IPS DF 6.9 (cell line): ENCODE measurements around the gene CYTIP.

ENCODE experiments used
- DNase-seq: peaks from one replicate; pipeline ENCODE4 v3.0.0-alpha.2; 2013; ENCODE audit warnings: low read depth, low spot score
- H3K27ac ChIP-seq: one replicate; pipeline ENCODE4 v1.5.1; 2013; ENCODE audit warnings: low read length, control low read depth
- H3K27me3 ChIP-seq: 2 replicates; pipeline ENCODE4 v1.6.1; 2013; ENCODE audit warnings: mild to moderate bottlenecking, low read length; ENCODE audit not compliant: control insufficient read depth, insufficient read depth
- H3K36me3 ChIP-seq: 2 replicates; pipeline ENCODE4 v1.6.1; 2013; ENCODE audit warnings: low read length; ENCODE audit not compliant: control insufficient read depth, insufficient read depth
- H3K4me1 ChIP-seq: 2 replicates; pipeline ENCODE4 v1.6.1; 2013; ENCODE audit warnings: low read length; ENCODE audit not compliant: control insufficient read depth, insufficient read depth
- H3K4me3 ChIP-seq: 2 replicates; pipeline ENCODE4 v1.5.1; 2013; ENCODE audit warnings: mild to moderate bottlenecking, low read length
- H3K9me3 ChIP-seq: 2 replicates; pipeline ENCODE4 v1.6.1; 2013; ENCODE audit warnings: low read length, inconsistent platforms; ENCODE audit not compliant: control insufficient read depth, insufficient read depth
- WGBS: extraction: QIAGEN DNeasy Blood & Tissue Kit; methylation state at CpG from one replicate; pipeline ENCODE4 v1.1.7; 2013; ENCODE audit warnings: mixed read lengths, missing lambda C conversion rate; ENCODE audit not compliant: insufficient read length, insufficient coverage; 5-methylcytosine and 5-hydroxymethylcytosine counted together

The CYTIP gene

DNA sequence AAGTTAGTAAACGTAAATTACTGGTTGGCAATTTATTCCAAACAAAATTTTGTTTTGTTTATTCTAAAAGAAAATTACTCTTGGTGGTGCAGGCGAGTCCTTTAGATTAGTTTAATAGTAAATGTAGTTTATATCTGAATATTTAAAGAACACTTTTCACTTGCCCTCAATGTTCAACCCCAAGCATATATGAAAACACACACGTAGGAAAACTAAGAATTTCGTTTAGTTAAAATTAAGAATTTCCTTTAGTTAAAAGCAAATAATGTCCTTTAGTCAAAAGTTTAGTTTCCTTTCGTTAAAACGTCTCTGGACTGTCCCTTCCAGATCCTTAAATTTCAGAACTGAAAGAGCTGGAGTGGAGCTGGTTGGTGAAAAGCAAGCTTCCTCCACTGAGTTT, 19.1 kb upstream of the CYTIP start:
- Histone ChIP-seq H3K36me3 (no peaks in the 10 kb centered on the region), H3K9me3 (no peaks in the 10 kb centered on the region), H3K4me1 (peaks cover 1% of the 10 kb centered on the region; the same call in 1 of the 2 replicates), H3K27me3 (no peaks in the 10 kb centered on the region), H3K27ac (no peak overlapping the region), H3K4me3 (no peak overlapping the region)
- no CpG with 5 or more reads among the region's 6 CpGs for WGBS
- DNase-seq = no peak

DNA sequence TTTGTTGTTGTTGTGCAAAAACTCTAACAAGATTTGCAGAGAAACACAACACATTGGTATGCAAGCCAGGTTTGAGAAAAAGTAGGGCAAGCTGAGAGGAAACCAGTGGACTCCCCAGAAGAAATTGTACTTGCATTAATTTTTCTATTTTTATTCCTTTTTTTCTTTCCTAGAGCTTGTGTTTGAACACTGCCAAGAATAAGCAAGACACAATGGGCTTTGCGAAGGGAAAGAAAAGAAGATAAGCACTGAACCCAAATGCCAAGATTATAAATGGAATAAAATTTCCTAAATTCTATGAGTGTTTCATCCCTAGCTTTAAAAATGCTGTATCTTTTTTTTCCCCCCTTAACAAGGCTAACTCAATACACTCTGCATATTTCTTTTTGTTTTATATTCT, 17.0 kb upstream of the CYTIP start:
- Histone ChIP-seq H3K4me1 (peaks cover 1% of the 10 kb centered on the region; the same call in 1 of the 2 replicates), H3K9me3 (no peaks in the 10 kb centered on the region), H3K36me3 (no peaks in the 10 kb centered on the region), H3K27me3 (no peaks in the 10 kb centered on the region), H3K27ac (no peak overlapping the region), H3K4me3 (no peak overlapping the region)
- WGBS = no CpG with 5 or more reads among the region's 1 CpG
- no peak for DNase-seq

DNA sequence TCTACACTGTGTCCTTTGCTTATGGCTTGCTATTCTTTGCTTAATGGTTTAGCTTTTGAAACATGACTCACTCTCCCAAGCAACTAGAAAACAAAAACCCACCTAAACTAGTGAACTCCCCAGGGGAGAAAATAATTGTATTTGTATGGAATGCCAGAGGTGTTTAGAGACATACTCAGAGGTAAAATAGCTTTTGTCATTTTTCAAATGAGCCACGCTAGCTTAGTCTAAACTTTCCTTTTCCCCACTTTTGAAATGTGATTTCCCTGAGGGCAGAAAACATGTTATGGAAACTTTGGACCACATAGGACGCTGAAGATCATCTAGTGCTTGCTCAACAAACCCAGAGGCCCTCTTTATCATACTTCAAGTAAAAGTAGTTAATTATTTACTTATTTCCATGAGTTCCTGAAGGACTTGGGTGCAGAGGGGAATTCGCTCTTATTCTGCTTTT, 16.5 kb upstream of the CYTIP start:
- Histone ChIP-seq H3K36me3 (no peaks in the 10 kb centered on the region), H3K27me3 (no peaks in the 10 kb centered on the region), H3K4me1 (peaks cover 1% of the 10 kb centered on the region; the same call in 1 of the 2 replicates), H3K4me3 (no peak overlapping the region), H3K9me3 (no peaks in the 10 kb centered on the region), H3K27ac (no peak overlapping the region)
- WGBS = no CpG with 5 or more reads among the region's 3 CpGs
- no peak for DNase-seq

DNA sequence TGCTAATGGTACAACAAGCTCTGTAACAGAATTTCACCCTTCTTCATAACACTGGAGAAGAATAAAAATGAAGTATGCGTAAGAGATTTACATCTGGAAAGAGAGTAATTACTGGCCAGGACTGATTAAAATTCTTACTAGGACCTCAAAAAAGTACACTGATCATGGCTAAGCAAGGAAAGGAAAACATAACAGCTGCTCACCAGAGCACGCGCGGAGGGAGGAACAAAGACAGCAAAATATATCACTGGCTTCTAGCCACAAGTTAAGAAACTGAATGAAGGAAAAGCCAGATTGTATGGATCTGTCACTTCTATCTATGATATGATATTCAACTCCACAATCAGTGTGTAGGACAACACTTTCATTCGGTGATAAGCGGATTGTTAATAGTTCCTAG, 15.6 kb upstream of the CYTIP start:
- no peak for DNase-seq
- Histone ChIP-seq H3K27me3 (no peaks in the 10 kb centered on the region), H3K4me1 (peaks cover 1% of the 10 kb centered on the region; the same call in 1 of the 2 replicates), H3K9me3 (no peaks in the 10 kb centered on the region), H3K27ac (no peak overlapping the region), H3K4me3 (no peak overlapping the region), H3K36me3 (no peaks in the 10 kb centered on the region)
- no CpG with 5 or more reads among the region's 6 CpGs for WGBS

DNA sequence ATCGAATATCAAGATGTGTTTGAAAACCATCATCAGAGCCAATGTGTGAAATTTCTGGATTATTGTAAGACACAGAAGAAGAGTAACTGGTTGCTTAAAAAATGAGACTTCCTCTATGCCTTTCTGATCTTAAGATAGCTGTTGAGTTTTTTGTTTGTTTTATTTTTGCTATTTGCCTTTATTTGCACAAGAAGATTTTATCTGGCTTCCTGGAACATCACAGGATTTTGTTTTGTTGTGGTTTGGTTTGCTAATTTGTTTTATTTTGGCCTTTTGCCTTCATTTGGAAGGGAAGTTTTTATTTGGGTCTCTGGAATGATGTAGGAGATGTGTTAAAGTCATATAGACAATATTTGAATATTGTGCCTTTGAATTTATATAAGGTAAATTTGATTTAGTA, 3.9 kb upstream of the CYTIP start:
- H3K4me1 ChIP-seq = no peaks in the 10 kb centered on the region
- H3K4me3 ChIP-seq = no peak overlapping the region
- H3K27ac ChIP-seq = no peak overlapping the region
- DNase-seq = no peak
- H3K27me3 ChIP-seq = no peaks in the 10 kb centered on the region
- WGBS = no CpG with 5 or more reads among the region's 1 CpG
- H3K36me3 ChIP-seq = no peaks in the 10 kb centered on the region
- no peaks in the 10 kb centered on the region for H3K9me3 ChIP-seq

DNA sequence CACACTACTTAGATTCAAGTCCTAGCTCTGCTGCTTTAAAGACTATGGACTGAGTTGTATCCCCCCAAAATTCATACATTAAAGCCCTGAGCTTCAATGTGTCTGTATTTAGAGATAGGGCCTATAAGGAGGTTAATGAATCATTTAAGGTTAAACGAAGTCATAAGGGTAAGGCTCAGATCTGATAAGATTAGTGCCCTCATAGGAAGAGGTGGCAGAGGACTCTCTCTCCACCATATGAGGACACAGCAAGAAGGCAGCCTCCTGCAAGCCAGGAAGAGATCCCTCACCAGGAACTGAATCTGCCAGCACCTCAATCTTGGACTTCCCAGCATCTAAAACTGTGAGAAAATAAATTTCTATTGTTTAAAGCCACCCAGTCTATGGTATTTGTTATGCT, 3.1 kb upstream of the CYTIP start:
- Histone ChIP-seq H3K9me3 (no peaks in the 10 kb centered on the region), H3K36me3 (no peaks in the 10 kb centered on the region), H3K27me3 (no peaks in the 10 kb centered on the region), H3K4me1 (no peaks in the 10 kb centered on the region), H3K27ac (no peak overlapping the region), H3K4me3 (no peak overlapping the region)
- WGBS = no CpG with 5 or more reads among the region's 1 CpG
- no peak for DNase-seq

DNA sequence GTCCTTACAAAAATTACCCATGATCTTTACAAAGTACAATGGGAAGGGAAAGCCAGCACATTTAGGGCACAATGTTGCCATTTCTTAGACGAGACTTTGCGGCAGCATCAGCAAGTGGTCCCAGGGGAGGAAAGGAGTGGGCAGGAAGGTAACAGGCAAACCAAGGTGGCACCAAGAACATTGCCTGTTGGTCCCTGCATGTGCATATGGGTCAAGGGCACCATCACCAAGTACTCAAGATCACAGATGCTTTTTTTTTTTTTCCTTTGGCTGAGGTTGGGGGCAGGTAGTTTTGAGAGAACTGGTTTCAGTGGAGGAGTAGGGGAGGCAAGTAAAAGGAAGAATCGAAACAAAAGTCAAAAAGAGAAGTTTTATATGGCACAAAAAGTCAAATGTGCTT, 752 bp upstream of the CYTIP start:
- no peaks in the 10 kb centered on the region for H3K36me3 ChIP-seq
- no peak overlapping the region for H3K4me3 ChIP-seq
- H3K27me3 ChIP-seq = no peaks in the 10 kb centered on the region
- no peak for DNase-seq
- H3K27ac ChIP-seq = no peak overlapping the region
- no CpG with 5 or more reads among the region's 3 CpGs for WGBS
- H3K4me1 ChIP-seq = no peaks in the 10 kb centered on the region
- no peaks in the 10 kb centered on the region for H3K9me3 ChIP-seq

DNA sequence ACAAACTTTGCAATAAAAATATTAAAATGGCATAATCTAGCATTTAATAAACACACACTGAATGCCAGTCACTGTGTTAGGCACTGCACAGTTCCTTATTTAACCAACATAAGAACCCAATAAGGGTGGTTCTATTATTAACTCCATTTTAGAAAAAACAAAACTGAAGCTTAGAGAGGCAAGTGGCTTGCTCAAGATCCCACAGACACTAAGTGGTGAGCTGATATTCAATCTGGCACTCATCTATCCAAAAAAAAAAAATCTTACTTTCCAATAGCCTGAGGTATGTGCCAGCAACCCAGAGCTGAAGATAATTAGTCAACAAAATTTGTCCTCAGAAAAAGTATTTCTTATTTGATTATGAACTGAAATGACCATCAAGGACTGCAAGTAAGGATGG, 799 bp downstream of the CYTIP start:
- DNase-seq = no peak
- H3K27ac ChIP-seq = no peak overlapping the region
- no peaks in the 10 kb centered on the region for H3K36me3 ChIP-seq
- H3K4me3 ChIP-seq = no peak overlapping the region
- H3K9me3 ChIP-seq = no peaks in the 10 kb centered on the region
- H3K4me1 ChIP-seq = no peaks in the 10 kb centered on the region
- no peaks in the 10 kb centered on the region for H3K27me3 ChIP-seq

DNA sequence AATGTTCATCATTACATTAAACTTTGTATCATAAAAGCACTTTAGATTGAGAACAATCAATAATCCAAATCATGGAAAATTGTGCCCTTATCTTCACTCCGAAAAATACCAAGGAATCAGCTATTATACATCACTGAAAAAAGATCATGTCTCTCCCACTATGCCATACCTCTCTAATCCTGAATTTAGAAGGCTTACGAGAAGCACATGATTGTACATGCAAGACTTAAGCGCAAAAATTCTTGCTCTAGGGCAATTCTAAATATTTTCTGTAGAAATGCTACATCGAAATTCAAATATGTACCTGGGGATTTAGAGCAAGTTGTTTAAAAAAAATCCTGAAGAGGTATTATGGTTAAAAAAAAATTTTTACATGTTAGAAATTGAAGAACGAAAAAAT, 1.3 kb downstream of the CYTIP start:
- Histone ChIP-seq H3K9me3 (no peaks in the 10 kb centered on the region), H3K4me1 (no peaks in the 10 kb centered on the region), H3K27ac (no peak overlapping the region), H3K27me3 (no peaks in the 10 kb centered on the region), H3K4me3 (no peak overlapping the region), H3K36me3 (no peaks in the 10 kb centered on the region)
- no peak for DNase-seq
- WGBS = no CpG with 5 or more reads among the region's 5 CpGs

DNA sequence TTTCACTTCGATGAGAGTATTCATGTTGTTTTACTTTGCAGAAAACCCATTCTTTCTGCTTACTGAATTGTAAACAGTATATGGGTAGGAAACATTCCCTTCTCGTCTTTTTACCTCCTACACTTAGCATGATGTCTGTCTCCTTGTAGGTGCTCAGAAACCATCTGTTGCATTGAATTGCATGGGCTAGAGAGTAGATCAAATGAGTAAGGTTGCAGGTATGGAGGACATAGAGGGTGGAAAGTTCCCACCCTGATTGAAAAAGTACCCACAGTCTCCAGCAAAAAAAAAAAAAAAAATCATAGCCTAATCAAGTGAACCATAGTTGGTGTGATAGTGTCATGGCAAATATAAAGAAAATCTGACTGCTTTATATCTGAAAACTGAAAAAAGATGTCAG, 1.7 kb downstream of the CYTIP start:
- H3K4me3 ChIP-seq = no peak overlapping the region
- H3K27me3 ChIP-seq = no peaks in the 10 kb centered on the region
- no peak for DNase-seq
- no peaks in the 10 kb centered on the region for H3K9me3 ChIP-seq
- WGBS = no CpG with 5 or more reads among the region's 2 CpGs
- H3K36me3 ChIP-seq = no peaks in the 10 kb centered on the region
- H3K4me1 ChIP-seq = no peaks in the 10 kb centered on the region
- H3K27ac ChIP-seq = no peak overlapping the region

DNA sequence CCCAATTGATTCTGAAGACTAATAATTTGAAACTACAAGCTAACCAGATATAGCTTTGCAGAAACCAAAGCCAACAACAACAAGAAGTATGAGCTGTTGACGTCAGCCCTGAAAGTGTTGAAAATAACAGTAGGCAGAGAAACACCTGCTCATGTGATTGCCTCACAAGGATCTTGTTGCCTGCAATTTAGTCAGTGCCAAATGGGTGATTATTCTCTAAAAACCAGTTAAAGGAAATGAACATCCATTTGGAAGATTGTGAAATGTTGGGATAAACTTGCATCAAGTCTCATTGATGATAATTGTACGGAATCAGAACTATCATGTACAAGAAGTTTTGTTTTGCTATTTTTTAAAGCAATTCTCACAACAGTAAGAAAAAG, 2.8 kb downstream of the CYTIP start:
- H3K4me3 ChIP-seq = no peak overlapping the region
- no CpG with 5 or more reads among the region's 2 CpGs for WGBS
- DNase-seq = no peak
- no peaks in the 10 kb centered on the region for H3K36me3 ChIP-seq
- no peak overlapping the region for H3K27ac ChIP-seq
- H3K9me3 ChIP-seq = no peaks in the 10 kb centered on the region
- H3K27me3 ChIP-seq = no peaks in the 10 kb centered on the region
- H3K4me1 ChIP-seq = no peaks in the 10 kb centered on the region
